Prostate gland (tissue), 2 donors: ENCODE measurements around the gene PRKD2. TPM values are rescaled to one million over a fixed set of nuclear protein-coding genes. Genes with fewer than 3 reads are reported as not detected.

Source experiments
- DNase-seq: peaks from one replicate; pipeline ENCODE4 v3.0.0-alpha.2; 2019; ENCODE audit warnings: low spot score
- H3K27ac ChIP-seq, 2 donors: fragments of 200-600 bp; sonication (generic); 2 replicates each; pipeline ENCODE4 v1.5.1; 2017 to 2019
- H3K27me3 ChIP-seq: fragments of 200-600 bp; sonication (generic); replicated peaks from 2 replicates; pipeline ENCODE4 v1.5.1; 2019; ENCODE audit not compliant: insufficient read depth
- H3K36me3 ChIP-seq, 2 donors: fragments of 200-600 bp; sonication (generic); 1 replicate in 1 of 2; 2 replicates in 1 of 2; pipeline versions ENCODE4 v1.5.1 to v1.8.1; 2017 to 2019
- H3K4me1 ChIP-seq: fragments of 200-600 bp; sonication (generic); replicated peaks from 2 replicates; pipeline ENCODE4 v1.5.1; 2019
- H3K4me3 ChIP-seq, 2 donors: fragments of 200-600 bp; sonication (generic); 2 replicates each; pipeline ENCODE4 v1.5.1; 2017 to 2019
- H3K9me3 ChIP-seq: fragments of 200-600 bp; sonication (generic); 2 replicates; pipeline ENCODE4 v1.5.1; 2017
- POLR2A ChIP-seq: fragments of 450-650 bp; IDR thresholded peaks from one replicate; pipeline ENCODE4 v1.6.1; 2016; ENCODE audit warnings: antibody characterized with exemption, mild to moderate bottlenecking
- POLR2AphosphoS5 ChIP-seq: sonication (generic); formaldehyde crosslinking; IDR thresholded peaks from one replicate; pipeline ENCODE4 v1.6.1; 2017; ENCODE audit warnings: antibody characterized with exemption
- WGBS: methylation state at CpG from one replicate; pipeline ENCODE4 v1.1.5; 2018; 5-methylcytosine and 5-hydroxymethylcytosine counted together
- intact Hi-C: fragments of 100-400 bp; cut with DNase I; formaldehyde crosslinking; loops from one replicate; pipeline ENCODE4 v1.14.2; 2022
- total RNA-seq, 2 donors: library from RNA; depleted of rRNA; stranded (reverse); fragments of >200 nt; gene quantifications; one replicate each; pipeline ENCODE4 v1.1.0, GENCODE V29; 2016
- TF ChIP-seq, protein P1 (sequence below), 4 experiments: fragments of 200-600 bp in 2 of 4; fragments of 450-650 bp in 2 of 4; sonication (generic) in 2 of 4; IDR thresholded peaks; 1 replicate in 3 of 4; 2 replicates in 1 of 4; pipeline ENCODE4 v1.5.1; 2016 to 2019; ENCODE audit warnings: antibody characterized with exemption in 4 of 4, mild to moderate bottlenecking in 2 of 4, moderate library complexity in 2 of 4

Gene PRKD2
- total RNA-seq, 2 donors from 2014 or later: 38.9 to 41.8 TPM

DNA sequence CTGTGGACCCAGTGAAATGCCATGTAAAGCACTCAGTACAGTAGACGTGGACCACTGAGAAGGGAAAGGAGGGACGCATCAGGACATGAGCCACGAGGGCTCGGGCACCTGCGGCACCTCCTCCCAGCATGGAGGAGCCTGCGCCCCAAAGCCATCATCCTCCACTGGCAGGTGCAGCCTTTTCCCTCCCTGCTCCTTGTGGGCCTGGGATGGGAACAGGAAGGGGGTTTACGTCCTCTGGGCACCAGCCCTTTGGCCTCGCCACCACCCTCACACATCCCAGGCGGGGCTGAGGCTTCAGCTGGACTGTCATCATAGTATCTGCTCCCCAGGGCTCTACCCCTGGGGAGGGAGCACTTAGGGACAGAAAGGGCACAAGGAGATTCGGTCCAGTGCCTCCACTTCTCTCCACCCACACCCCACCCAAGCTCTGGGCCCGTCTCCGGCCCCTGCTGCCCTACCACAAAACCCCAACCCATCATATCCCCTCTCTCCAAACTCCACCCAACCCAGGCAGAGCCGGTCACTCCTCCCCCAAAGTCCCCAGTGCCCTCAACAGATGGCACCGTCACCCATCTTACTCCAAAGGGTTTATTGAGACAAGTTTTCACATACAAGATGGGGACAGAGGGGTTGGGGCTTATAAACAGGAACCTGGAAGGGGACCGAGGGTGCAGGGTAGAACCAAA is 2.2 kb upstream of the PRKD2 start:
- TF ChIP-seq, protein P1, sequence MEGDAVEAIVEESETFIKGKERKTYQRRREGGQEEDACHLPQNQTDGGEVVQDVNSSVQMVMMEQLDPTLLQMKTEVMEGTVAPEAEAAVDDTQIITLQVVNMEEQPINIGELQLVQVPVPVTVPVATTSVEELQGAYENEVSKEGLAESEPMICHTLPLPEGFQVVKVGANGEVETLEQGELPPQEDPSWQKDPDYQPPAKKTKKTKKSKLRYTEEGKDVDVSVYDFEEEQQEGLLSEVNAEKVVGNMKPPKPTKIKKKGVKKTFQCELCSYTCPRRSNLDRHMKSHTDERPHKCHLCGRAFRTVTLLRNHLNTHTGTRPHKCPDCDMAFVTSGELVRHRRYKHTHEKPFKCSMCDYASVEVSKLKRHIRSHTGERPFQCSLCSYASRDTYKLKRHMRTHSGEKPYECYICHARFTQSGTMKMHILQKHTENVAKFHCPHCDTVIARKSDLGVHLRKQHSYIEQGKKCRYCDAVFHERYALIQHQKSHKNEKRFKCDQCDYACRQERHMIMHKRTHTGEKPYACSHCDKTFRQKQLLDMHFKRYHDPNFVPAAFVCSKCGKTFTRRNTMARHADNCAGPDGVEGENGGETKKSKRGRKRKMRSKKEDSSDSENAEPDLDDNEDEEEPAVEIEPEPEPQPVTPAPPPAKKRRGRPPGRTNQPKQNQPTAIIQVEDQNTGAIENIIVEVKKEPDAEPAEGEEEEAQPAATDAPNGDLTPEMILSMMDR (IDR thresholded peaks at IDR 0.05): no peak
- intact Hi-C loops: no loop called here
- DNase-seq: no peak
- Histone ChIP-seq H3K4me1 (no peaks in the 10 kb centered on the region), H3K4me3 (no peak overlapping the region), H3K9me3 (no peaks in the 10 kb centered on the region), H3K36me3 (peaks cover 5 to 19% of the 10 kb centered on the region in 2 donors), H3K27me3 (no peaks in the 10 kb centered on the region), H3K27ac (no peak overlapping the region)
- 77% methylated on average over 12 of the region's 15 CpGs for WGBS

DNA sequence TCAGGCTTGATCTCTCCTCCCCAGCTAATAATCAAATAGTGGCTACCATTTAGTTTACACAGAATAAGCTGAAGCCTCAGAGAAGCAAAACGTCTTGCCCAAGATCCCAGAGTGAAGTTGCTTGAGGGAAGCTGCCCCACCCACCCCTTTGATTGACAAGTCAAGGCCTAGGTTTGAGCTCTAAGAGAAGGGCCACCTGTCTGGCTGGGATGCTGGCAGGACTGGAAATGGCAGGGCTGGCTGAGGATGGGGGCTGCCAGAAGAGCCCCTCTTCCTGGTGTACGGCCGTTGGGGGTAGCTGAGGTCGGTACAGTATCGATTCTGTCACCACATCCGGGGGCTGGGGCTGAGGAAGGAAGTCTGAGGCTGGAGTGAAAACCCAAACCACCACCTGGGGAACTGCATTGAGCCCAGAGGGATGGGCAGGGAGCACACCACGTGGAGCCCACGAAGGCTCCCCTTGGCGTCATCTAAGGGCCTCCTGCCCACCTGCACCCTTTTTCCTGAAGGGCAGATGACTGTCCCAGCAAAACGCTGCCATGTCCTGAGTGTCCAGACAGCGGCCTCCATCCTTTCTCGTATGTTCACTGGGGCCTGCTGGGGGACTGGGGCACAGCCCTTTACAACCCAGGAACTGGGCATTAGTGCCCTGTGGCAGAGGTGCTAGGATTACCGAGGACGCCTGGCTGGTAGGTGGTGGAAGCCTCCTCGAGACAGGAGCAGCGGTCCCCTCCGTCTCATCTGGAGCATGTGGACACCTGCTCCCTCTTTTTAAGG is 1.4 kb upstream of the PRKD2 start:
- Histone ChIP-seq H3K9me3 (no peaks in the 10 kb centered on the region), H3K27ac (peak overlapping the region; percentile 95 to 97), H3K36me3 (peaks cover 5 to 19% of the 10 kb centered on the region in 2 donors), H3K4me3 (no peak overlapping the region), H3K4me1 (no peaks in the 10 kb centered on the region), H3K27me3 (no peaks in the 10 kb centered on the region)
- no peak for TF ChIP-seq POLR2AphosphoS5
- TF ChIP-seq, protein P1 (IDR thresholded peaks at IDR 0.05): no peak
- no peak for TF ChIP-seq POLR2A
- no peak for DNase-seq
- intact Hi-C loops: no loop called here
- 64% methylated on average over 17 of the region's 17 CpGs for WGBS

DNA sequence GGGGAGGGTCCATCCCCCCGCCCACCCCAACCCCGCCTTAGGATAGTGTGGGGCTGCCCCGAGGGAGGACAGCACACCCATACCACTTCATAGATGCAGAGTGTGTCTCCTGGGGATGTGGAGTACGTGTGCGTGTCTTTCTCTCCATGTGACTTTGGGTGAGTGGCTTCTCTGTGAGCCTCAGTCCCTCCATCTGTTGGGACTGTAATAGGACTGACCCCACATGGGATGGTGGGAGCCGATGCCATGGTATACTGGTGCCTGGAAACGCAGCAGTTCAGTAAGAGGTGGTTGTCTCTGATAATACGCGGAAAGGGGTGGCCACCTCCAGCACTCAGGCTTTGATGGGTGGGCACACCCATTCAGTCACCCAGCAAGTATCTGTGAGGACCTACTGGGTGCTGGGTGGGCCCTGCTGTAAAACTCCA is 816 bp upstream of the PRKD2 start:
- H3K27ac ChIP-seq: peak overlapping the region; percentile 95 to 97
- WGBS: 30% methylated on average over 9 of the region's 9 CpGs
- no peak for DNase-seq
- H3K4me3 ChIP-seq: peak overlapping the region; percentile 63 to 94
- H3K36me3 ChIP-seq: peaks cover 5 to 19% of the 10 kb centered on the region in 2 donors
- no peaks in the 10 kb centered on the region for H3K9me3 ChIP-seq
- H3K27me3 ChIP-seq: no peaks in the 10 kb centered on the region
- H3K4me1 ChIP-seq: no peaks in the 10 kb centered on the region
- intact Hi-C loops: no loop called here
- TF ChIP-seq POLR2A: no peak
- TF ChIP-seq POLR2AphosphoS5: no peak
- TF ChIP-seq, protein P1 (IDR thresholded peaks at IDR 0.05): no peak

DNA sequence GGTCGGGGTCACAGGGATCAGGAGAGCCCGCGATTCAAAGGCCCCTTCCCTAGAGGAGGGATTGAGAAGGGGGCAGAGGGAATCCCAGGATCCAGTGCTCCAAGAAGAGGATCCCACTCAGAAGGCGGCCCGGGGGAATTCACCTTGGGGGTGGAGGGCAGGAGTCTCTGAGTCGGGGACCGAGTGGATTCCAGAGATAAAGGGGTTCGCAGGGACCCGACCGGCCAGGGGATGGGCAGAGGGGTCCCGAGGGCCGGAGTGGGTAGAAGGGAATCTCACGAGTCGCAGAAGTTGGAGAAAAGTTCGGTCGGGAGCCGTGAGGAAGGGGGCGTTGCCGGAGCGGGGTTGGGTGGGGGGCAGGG is 261 bp downstream of the PRKD2 start:
- no peaks in the 10 kb centered on the region for H3K4me1 ChIP-seq

More for the DNA sequence above, 261 bp downstream of the PRKD2 start:
- H3K4me3 ChIP-seq: peak overlapping the region; percentile 63 to 94
- peaks cover 0 to 16% of the 10 kb centered on the region in 2 donors for H3K36me3 ChIP-seq
- DNase-seq: no peak
- 1% methylated on average over 20 of the region's 20 CpGs for WGBS
- peak overlapping the region; percentile 95 to 97 for H3K27ac ChIP-seq
- no peaks in the 10 kb centered on the region for H3K27me3 ChIP-seq
- H3K9me3 ChIP-seq: no peaks in the 10 kb centered on the region
- TF ChIP-seq POLR2A: no peak
- TF ChIP-seq, protein P1 (IDR thresholded peaks at IDR 0.05): no peak
- TF ChIP-seq POLR2AphosphoS5: no peak
- intact Hi-C loops: no loop called here
